HCT116 (cell line): ENCODE results near the gene CHRD.

Source experiments
- CEBPB ChIP-seq: IDR thresholded peaks from 2 replicates; pipeline ENCODE4 v1.6.1; 2012; ENCODE audit warnings: low read depth
- CTCF ChIP-seq, 3 experiments: fragments of 200-600 bp in 1 of 3; sonication (generic) in 1 of 3; IDR thresholded peaks in 2 of 3; conservative IDR thresholded peaks in 1 of 3; 2 replicates each; pipeline ENCODE4 v1.5.1; 2012 to 2017; ENCODE audit warnings: low read depth in 2 of 3, low read length in 2 of 3, antibody characterized with exemption in 1 of 3, borderline replicate concordance in 1 of 3, control low read depth in 1 of 3, mild to moderate bottlenecking in 1 of 3, mixed read lengths in 1 of 3, mixed run types in 1 of 3, moderate library complexity in 1 of 3; ENCODE audit not compliant: insufficient read depth in 1 of 3
- ELF1 ChIP-seq: IDR thresholded peaks from 2 replicates; pipeline ENCODE4 v1.6.1; 2012; ENCODE audit warnings: low read depth, borderline replicate concordance
- EZH2phosphoT487 ChIP-seq: fragments of 200-600 bp; IDR thresholded peaks from 2 replicates; pipeline ENCODE4 v1.6.1; 2018; ENCODE audit warnings: antibody characterized with exemption, borderline replicate concordance
- JUND ChIP-seq: IDR thresholded peaks from 2 replicates; pipeline ENCODE4 v1.6.1; 2012
- MAX ChIP-seq: IDR thresholded peaks from 2 replicates; pipeline ENCODE4 v1.6.1; 2012
- POLR2A ChIP-seq: IDR thresholded peaks from 2 replicates; pipeline ENCODE4 v1.7.0; 2011; ENCODE audit warnings: borderline replicate concordance; ENCODE audit not compliant: insufficient read depth, insufficient read length; ENCODE audit errors: extremely low read depth
- POLR2AphosphoS5 ChIP-seq: IDR thresholded peaks from 2 replicates; pipeline ENCODE4 v1.6.1; 2011; ENCODE audit warnings: mild to moderate bottlenecking, low read depth, low read length, moderate library complexity
- REST ChIP-seq: IDR thresholded peaks from 2 replicates; pipeline ENCODE4 v1.6.1; 2012; ENCODE audit warnings: low read depth
- SRF ChIP-seq: IDR thresholded peaks from 2 replicates; pipeline ENCODE4 v1.6.1; 2012; ENCODE audit warnings: low read depth
- YY1 ChIP-seq: IDR thresholded peaks from 2 replicates; pipeline ENCODE4 v1.6.1; 2011; ENCODE audit warnings: low read length, low read depth, moderate library complexity, mild to moderate bottlenecking; ENCODE audit not compliant: insufficient replicate concordance; ENCODE audit errors: extremely low read depth
- ZBTB33 ChIP-seq: IDR thresholded peaks from 2 replicates; pipeline ENCODE4 v1.6.1; 2011; ENCODE audit warnings: mild to moderate bottlenecking, low read length, moderate library complexity; ENCODE audit not compliant: insufficient replicate concordance; ENCODE audit errors: extremely low read depth

GRCh38 chr3:184384856-184385422 is 5.1 kb downstream of the CHRD start:
- TF ChIP-seq CTCF (IDR thresholded peaks at IDR 0.05 in 2 of 3, conservative IDR thresholded peaks at IDR 0.05 in 1 of 3; ENCODE audit: borderline replicate concordance in 1 of 3, insufficient read depth in 1 of 3, low read depth in 2 of 3, low read length in 2 of 3) (no peak), POLR2AphosphoS5 (no peak), REST (no peak), JUND (no peak), POLR2A (no peak), ZBTB33 (no peak), MAX (no peak), EZH2phosphoT487 (no peak), SRF (no peak), YY1 (no peak), CEBPB (no peak), ELF1 (no peak)
